Activated naive CD8-positive, alpha-beta T cell treated with anti-CD3 and anti-CD28 coated beads, Interleukin-2, amount 50 U/mL, for 24 hours (primary cell): ENCODE data around the gene SLC44A5.
"Not testable (repeated sequence)": the region's sequence is repeated elsewhere in the genome, so short reads cannot be mapped to it uniquely, and the experiment has no call there.

Source experiments
- ATAC-seq: fragments of 150-1000 bp; cut with Tn5 transposase; one replicate; pipeline ENCODE4 v1.10.0; 2021
- DNase-seq: peaks from one replicate; pipeline ENCODE4 v3.0.0; 2021
- H3K27ac Mint-ChIP-seq: one replicate; pipeline ENCODE4 v1.8.0; 2021; ENCODE audit warnings: mild to moderate bottlenecking, mixed read lengths
- H3K27me3 Mint-ChIP-seq: one replicate; pipeline ENCODE4 v1.8.0; 2021; ENCODE audit warnings: mixed read lengths
- H3K36me3 Mint-ChIP-seq: one replicate; pipeline ENCODE4 v1.8.0; 2021; ENCODE audit warnings: low read depth, mixed read lengths
- H3K4me1 Mint-ChIP-seq: one replicate; pipeline ENCODE4 v1.8.0; 2021; ENCODE audit warnings: mixed read lengths
- H3K4me3 Mint-ChIP-seq: one replicate; pipeline ENCODE4 v1.8.0; 2021; ENCODE audit warnings: mild to moderate bottlenecking, moderate library complexity, mixed read lengths
- H3K9me3 Mint-ChIP-seq: one replicate; pipeline ENCODE4 v1.8.0; 2021; ENCODE audit warnings: mixed read lengths

The SLC44A5 gene

DNA sequence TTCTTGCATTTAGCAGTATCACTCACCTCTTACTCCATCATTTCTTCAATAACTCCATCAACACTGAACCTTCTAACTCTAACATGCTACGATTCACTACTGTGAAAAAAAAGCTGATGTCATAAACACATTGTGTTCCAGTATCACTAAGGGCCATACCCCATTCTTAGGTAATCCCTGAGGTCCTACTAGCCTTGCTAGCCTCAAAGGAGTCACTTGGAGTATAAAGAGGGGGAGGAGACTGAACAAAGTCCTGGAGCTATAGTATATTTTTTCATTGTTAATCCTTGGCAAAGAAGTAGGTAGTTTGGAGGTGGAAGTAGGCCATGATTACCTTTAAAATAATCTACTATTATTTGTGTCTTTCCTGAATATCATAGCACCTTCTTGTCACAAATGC lies at the start of gene SLC44A5:
Gene SLC44A5, minus strand, starts transcription at position 101 of the 400 bp plus-strand sequence. CDS start 69,667 bp downstream, outside the sequence.
- DNase-seq (no peak), ATAC-seq (no peak)
- H3K27me3 Mint-ChIP-seq: peaks cover 54% of the 10 kb centered on the region
- no peaks in the 10 kb centered on the region for H3K36me3 Mint-ChIP-seq
- no peaks in the 10 kb centered on the region for H3K9me3 Mint-ChIP-seq
- no peak within 1 kb of the TSS for H3K27ac Mint-ChIP-seq
- no peak within 1 kb of the TSS for H3K4me3 Mint-ChIP-seq
- H3K4me1 Mint-ChIP-seq: peaks cover 11% of the 10 kb centered on the region

DNA sequence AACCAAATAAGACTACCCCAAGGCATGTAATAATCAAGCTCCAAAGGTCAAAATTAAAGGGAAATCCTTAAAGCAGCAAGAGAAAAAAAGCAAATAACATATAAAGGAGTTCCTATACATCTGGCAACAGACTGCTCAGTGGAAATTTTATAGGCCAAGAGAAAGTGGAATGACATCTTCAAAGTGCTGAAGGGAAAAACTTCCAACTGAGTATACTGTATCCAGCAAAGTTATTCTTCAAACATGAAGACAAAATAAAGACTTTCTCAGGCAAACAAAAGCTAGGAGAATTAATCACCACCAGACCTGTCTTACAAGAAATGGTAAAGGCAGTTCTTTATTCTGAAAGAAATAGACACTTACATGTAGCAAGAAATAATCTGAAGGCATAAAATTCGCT lies 45.0 kb upstream of the SLC44A5 start:
- DNase-seq: no peak
- H3K4me1 Mint-ChIP-seq: no peaks in the 10 kb centered on the region
- H3K27ac Mint-ChIP-seq: no peak overlapping the region
- peaks cover 25% of the 10 kb centered on the region for H3K27me3 Mint-ChIP-seq
- H3K36me3 Mint-ChIP-seq: no peaks in the 10 kb centered on the region
- peaks cover 15% of the 10 kb centered on the region for H3K9me3 Mint-ChIP-seq
- no peak overlapping the region for H3K4me3 Mint-ChIP-seq
- ATAC-seq: no peak

DNA sequence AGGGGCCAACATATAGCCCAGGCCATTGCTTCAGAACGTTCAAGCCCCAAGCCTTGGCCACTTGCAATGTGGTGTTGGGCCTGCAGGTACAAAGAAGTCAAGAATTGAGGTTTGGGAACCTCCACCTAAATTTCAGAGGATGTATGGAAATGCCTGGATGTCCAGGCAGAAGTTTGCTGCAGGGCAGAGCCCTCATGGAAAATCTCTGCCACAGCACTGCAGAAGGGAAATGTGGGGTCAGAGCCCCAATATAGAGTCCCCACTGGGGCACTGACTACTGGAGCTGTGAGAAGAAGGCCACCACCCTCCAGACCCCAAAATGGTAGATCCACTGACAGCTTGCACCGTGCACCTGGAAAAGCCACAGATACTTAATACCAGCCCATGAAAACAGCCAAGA lies 36.3 kb upstream of the SLC44A5 start:
- not testable (repeated sequence) for H3K9me3 Mint-ChIP-seq, H3K4me3 Mint-ChIP-seq, H3K27ac Mint-ChIP-seq, H3K4me1 Mint-ChIP-seq, ATAC-seq, H3K36me3 Mint-ChIP-seq, DNase-seq, H3K27me3 Mint-ChIP-seq

DNA sequence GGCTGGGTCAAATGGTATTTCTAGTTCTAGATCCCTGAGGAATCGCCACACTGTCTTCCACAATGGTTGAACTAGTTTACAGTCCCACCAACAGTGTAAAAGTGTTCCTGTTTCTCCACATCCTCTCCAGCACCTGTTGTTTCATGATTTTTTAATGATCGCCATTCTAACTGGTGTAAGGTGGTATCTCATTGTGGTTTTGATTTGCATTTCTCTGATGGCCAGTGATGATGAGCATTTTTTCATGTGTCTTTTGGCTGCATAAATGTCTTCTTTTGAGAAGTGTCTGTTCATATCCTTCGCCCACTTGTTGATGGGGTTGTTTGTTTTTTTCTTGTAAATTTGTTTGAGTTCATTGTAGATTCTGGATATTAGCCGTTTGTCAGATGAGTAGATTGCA lies 34.2 kb upstream of the SLC44A5 start:
- ATAC-seq, H3K27me3 Mint-ChIP-seq, H3K27ac Mint-ChIP-seq, DNase-seq, H3K9me3 Mint-ChIP-seq, H3K36me3 Mint-ChIP-seq, H3K4me3 Mint-ChIP-seq, H3K4me1 Mint-ChIP-seq: not testable (repeated sequence)

DNA sequence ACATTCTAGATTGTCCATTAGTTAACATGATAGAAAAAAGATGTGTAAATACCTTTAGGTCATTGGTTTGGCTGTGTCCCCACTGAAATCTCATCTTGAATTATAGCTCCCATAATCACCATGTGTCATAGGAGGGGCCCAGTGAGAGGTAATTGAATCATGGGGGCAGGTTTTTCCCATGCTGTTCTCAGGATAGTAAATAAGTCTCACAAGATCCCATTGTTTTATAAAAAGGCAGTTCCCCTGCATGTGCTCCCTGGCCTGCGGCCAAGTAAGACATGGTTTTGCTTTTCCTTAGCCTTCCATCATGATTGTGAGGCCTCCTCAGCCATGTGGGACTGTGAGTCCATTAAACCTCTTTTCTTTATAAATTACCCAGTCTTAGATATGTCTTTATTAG lies 32.5 kb upstream of the SLC44A5 start:
- H3K4me3 Mint-ChIP-seq: no peak overlapping the region
- ATAC-seq: no peak
- DNase-seq: no peak
- no peak overlapping the region for H3K27ac Mint-ChIP-seq
- no peaks in the 10 kb centered on the region for H3K9me3 Mint-ChIP-seq
- H3K36me3 Mint-ChIP-seq: no peaks in the 10 kb centered on the region
- no peaks in the 10 kb centered on the region for H3K4me1 Mint-ChIP-seq
- H3K27me3 Mint-ChIP-seq: no peaks in the 10 kb centered on the region

DNA sequence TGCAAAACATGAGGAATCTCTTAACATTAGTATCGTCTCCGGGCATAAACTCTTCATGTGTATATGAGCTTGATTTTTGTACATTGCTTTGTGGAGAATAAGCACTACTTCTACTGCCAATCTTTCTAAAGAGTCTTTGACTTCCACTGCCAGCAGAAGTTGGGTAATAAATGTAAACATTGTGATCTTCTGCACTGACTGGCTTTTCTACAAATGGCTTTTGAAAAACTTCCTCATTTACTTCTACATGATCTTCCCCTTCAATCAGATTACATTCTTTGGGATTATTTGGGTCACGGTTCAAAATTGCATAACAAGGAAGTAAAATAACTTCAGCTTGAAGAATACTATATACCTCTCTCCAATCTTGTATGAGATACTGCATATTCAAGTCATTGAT lies 30.4 kb upstream of the SLC44A5 start:
- Mint-ChIP-seq H3K4me1 (no peaks in the 10 kb centered on the region), H3K4me3 (no peak overlapping the region), H3K36me3 (no peaks in the 10 kb centered on the region), H3K27ac (no peak overlapping the region), H3K9me3 (no peaks in the 10 kb centered on the region), H3K27me3 (no peaks in the 10 kb centered on the region)
- no peak for ATAC-seq
- no peak for DNase-seq

DNA sequence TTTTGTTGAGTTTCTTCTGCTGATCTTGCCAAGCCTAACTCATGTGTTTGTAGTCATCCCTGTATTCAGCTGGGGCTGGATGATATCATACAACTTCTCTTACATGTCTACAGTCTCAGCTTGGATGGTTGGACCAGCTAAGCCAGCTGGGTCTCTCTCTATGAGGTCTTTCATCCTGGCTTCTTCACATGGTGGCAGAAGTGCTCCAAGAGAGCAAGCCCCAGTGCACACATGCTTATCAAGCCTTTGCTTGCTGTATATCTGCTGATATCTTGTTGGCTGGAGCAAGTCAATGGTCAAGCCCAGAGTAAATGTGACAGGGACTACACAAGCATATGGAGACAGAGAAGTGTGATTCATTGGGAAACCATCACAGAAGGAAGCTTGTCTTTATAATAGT lies 29.2 kb upstream of the SLC44A5 start:
- H3K9me3 Mint-ChIP-seq: no peaks in the 10 kb centered on the region
- H3K4me1 Mint-ChIP-seq: no peaks in the 10 kb centered on the region
- H3K36me3 Mint-ChIP-seq: no peaks in the 10 kb centered on the region
- no peak for ATAC-seq
- H3K27me3 Mint-ChIP-seq: no peaks in the 10 kb centered on the region
- DNase-seq: no peak
- no peak overlapping the region for H3K4me3 Mint-ChIP-seq
- no peak overlapping the region for H3K27ac Mint-ChIP-seq

DNA sequence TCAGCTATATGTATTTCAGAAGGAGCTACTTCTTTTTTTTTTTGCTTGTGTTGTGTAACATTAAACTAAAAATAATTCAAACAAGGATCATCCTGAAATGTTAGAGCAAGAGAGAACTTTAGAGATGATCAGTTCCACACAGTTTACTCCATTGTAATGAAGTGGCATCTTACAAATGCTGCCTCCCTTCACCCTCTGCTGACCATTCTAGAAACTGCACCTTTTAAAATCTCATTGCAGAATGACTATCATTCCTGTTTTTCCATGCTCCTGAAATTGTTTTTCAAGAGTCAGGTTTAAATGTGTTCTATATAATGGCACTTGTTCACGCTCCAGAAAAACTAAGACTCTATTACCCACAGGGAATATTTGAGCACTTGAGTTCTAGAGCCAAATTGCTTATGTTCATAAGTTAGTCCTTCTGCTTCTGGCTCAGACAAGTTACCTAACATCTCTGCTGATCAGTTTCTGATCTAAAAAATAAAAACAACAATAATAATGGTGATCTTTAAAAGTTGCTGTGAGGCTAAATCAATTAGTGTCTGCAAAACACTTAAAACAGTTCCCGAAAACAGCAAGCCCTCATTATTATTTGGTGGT lies 21.5 kb upstream of the SLC44A5 start:
- Mint-ChIP-seq H3K27me3 (peaks cover 12% of the 10 kb centered on the region), H3K9me3 (no peaks in the 10 kb centered on the region), H3K4me3 (no peak overlapping the region), H3K4me1 (no peaks in the 10 kb centered on the region), H3K27ac (no peak overlapping the region), H3K36me3 (no peaks in the 10 kb centered on the region)
- no peak for ATAC-seq
- DNase-seq: no peak

DNA sequence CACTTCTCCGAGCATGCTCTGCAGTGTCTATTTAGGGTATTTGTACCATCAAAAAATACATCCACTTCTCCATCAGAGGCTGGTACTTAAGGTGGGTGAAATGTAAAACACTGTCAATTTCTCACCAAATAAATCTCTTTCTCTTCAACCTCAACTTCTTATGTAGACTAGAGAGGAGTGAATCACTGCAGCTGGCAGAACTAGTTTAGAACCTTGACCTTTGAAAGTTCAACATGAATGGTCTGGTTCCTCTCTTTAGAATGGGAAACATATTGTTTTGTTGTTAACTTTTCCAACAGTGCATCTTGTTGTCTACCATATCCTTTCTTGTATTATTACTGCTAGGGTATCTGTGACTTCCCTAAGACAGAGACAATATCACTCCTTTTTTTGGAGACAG lies 20.1 kb upstream of the SLC44A5 start:
- Mint-ChIP-seq H3K4me1 (no peaks in the 10 kb centered on the region), H3K9me3 (no peaks in the 10 kb centered on the region), H3K36me3 (no peaks in the 10 kb centered on the region), H3K4me3 (no peak overlapping the region), H3K27ac (no peak overlapping the region), H3K27me3 (peaks cover 12% of the 10 kb centered on the region)
- no peak for DNase-seq
- ATAC-seq: no peak

DNA sequence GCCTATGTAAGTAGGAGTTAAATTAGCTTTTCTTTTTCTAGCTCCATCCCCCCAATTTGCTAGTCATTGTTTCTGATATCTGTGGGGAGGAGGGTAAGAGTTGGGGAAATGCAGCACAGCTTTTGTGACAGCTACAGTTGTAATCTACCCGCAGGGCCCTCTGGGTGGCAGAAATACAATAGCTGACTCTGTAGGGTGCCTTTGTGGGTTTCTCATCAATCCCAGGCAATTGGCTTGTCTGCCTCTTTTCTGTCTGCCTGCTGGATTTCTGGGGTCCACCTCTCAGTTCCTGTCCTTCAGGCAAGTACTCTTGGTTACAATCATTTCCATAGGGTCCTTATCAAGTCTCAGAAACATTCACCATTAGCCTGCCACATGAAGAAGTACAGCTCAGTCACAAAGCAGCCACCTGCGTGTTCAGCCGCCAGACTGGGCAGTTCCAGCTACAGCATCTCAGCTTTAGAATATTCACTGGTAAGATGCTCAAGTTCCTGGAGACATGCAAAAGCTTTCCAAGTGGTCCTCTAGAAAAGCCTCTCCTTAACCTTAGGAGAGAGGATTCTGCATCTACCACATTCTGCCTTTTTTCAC lies 19.2 kb upstream of the SLC44A5 start:
- Mint-ChIP-seq H3K4me3 (no peak overlapping the region), H3K27ac (no peak overlapping the region), H3K4me1 (no peaks in the 10 kb centered on the region), H3K9me3 (no peaks in the 10 kb centered on the region), H3K27me3 (peaks cover 12% of the 10 kb centered on the region), H3K36me3 (no peaks in the 10 kb centered on the region)
- ATAC-seq: no peak
- DNase-seq: no peak

DNA sequence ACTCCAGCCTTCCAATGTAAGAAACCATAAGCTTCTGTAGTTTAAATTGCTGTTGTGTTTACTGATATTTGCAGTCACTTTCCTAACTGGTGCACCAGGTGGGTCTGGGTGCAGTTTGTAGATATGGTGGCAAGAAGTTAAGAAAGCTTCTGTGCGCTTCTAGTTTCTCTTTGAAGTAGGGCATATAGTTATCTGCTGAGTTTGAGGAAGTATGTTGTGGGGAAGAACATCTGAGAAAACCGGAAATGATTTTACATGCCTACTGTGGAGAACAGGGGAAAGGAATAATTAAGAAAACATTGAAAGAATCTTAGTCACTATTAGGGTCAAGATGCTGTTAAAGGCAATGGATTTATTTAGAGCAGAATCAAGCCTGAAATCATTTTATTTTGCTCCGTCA lies 14.9 kb upstream of the SLC44A5 start:
- H3K4me1 Mint-ChIP-seq: no peaks in the 10 kb centered on the region
- H3K4me3 Mint-ChIP-seq: no peak overlapping the region
- no peaks in the 10 kb centered on the region for H3K36me3 Mint-ChIP-seq
- no peak for DNase-seq
- H3K27ac Mint-ChIP-seq: no peak overlapping the region
- peaks cover 32% of the 10 kb centered on the region for H3K27me3 Mint-ChIP-seq
- no peaks in the 10 kb centered on the region for H3K9me3 Mint-ChIP-seq
- ATAC-seq: no peak

DNA sequence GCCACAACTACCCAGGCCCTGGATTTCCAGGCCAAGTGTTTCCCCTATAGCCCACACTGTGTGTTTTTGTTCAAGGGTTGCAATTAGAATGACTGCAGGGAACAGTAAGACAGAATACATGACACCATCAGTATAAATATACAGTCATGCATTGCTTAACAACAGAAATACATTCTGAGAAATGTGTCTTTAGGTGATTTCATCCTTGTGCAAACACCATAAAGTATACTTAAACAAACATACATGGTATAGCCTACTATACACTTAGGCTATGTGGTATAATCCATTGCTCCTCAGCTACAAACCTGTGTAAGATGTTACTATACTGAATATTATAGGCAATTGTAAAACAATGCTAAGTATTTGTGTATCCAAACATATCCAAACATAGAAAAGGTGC lies 7.5 kb upstream of the SLC44A5 start:
- ATAC-seq: no peak
- no peaks in the 10 kb centered on the region for H3K36me3 Mint-ChIP-seq
- no peak for DNase-seq
- H3K4me1 Mint-ChIP-seq: peaks cover 15% of the 10 kb centered on the region
- no peak overlapping the region for H3K4me3 Mint-ChIP-seq
- H3K27me3 Mint-ChIP-seq: peaks cover 67% of the 10 kb centered on the region
- no peaks in the 10 kb centered on the region for H3K9me3 Mint-ChIP-seq
- no peak overlapping the region for H3K27ac Mint-ChIP-seq

DNA sequence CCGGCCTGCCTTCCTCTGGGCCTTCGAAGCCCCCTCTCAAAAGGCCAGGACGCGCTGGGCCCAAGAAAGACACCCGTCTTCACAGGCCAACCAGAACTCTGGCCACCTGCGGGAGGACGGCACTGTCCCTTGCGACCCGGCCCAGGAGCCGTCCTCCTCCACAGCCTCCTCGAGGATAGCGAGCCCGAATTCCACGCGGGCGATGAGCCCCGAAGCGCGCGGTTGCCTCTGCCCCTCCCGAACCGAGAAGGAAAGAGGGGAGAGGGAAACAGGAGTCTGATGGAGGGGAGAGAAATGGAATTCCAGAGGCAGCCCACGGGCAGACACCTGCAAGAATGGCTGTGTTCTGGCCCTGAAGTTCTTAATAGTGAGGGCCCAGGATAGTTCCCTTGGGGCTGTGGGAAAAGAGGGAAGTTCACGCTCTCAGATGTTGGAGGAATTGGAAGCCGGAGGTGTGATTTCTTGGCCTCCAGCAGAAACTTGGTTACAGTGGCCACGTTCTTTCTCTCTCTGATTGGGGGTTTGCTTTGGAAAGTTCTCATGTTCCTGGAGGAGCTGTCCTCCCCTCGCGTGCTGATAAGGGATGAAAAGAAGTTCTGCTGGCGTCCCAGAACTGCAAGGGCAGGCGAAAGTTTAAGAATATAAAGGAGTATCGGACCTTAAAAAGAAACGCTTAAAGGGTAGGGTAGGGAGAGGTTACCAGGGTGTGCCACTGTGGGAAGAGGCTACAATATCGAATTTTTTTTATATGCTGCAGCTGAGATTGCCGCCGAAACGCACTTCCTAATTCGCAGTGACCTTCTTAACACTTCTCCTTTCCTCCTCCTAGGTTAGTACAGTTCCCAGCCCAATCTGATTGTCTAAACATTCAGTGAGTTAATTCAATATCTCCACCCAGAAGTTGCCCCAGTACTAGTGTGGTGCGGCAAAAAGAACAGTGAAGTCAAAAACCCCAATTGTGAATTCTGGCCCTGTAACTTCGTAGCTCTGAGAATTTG lies 5.8 kb upstream of the SLC44A5 start:
- DNase-seq (no peak), ATAC-seq (no peak)
- no peak overlapping the region for H3K27ac Mint-ChIP-seq
- H3K4me3 Mint-ChIP-seq: peak overlapping the region; percentile 25
- peaks cover 15% of the 10 kb centered on the region for H3K4me1 Mint-ChIP-seq
- H3K27me3 Mint-ChIP-seq: peaks cover 67% of the 10 kb centered on the region
- no peaks in the 10 kb centered on the region for H3K9me3 Mint-ChIP-seq
- H3K36me3 Mint-ChIP-seq: no peaks in the 10 kb centered on the region

DNA sequence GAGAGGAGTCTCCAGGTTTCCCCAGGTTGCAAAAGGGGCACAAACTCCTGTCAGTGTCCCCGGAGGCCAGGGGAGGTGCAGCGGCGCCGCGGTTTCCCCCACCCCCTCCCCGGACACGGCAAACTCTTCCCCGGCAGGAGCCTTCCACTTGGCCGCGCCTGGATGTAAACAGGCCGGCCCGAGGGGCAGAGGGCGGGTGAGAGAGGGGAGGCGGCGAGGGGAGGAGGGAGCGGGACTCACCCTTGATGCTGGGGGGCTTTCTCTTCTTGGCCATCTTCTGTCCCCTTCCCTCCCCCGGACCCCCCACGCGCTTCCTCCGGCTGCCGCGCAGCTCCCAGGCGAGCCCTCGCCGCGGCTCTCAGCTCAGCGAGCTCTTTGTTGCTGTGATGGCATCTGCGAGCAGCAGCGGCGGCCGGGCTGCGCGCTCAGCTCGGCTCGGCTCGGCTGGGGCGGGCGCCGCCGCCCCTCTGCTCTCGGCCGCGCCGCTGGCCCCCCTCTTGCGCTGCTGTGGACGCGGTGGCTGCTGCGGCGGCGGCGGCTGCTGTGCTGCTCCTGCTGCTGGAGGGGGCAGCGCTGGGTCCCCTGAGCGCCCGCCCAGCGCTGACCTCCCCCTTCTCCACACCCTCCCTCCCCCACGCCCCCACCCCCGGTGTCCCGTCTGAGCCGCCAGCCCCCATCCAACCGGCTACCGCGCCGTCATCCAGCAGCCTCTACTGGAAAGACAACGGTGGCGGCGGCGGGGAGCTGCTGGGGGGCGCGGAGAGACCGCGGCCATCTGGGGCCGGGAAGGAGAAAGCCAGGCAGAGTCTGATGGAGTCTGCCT lies 4.9 kb upstream of the SLC44A5 start:
- peaks cover 65% of the 10 kb centered on the region for H3K27me3 Mint-ChIP-seq
- H3K27ac Mint-ChIP-seq: no peak overlapping the region
- peak overlapping the region; percentile 60 for H3K4me3 Mint-ChIP-seq
- no peaks in the 10 kb centered on the region for H3K36me3 Mint-ChIP-seq
- H3K4me1 Mint-ChIP-seq: peaks cover 15% of the 10 kb centered on the region
- peak; percentile 38 for ATAC-seq
- no peaks in the 10 kb centered on the region for H3K9me3 Mint-ChIP-seq
- DNase-seq: peak; percentile 8
